ENCODE results near the gene SPOCK1. TPM values are rescaled to one million over a fixed set of nuclear protein-coding genes. Genes with fewer than 3 reads are reported as not detected.

Gene SPOCK1
- total RNA-seq, 1 donor: 231 TPM

- TF ChIP-seq, protein P1, sequence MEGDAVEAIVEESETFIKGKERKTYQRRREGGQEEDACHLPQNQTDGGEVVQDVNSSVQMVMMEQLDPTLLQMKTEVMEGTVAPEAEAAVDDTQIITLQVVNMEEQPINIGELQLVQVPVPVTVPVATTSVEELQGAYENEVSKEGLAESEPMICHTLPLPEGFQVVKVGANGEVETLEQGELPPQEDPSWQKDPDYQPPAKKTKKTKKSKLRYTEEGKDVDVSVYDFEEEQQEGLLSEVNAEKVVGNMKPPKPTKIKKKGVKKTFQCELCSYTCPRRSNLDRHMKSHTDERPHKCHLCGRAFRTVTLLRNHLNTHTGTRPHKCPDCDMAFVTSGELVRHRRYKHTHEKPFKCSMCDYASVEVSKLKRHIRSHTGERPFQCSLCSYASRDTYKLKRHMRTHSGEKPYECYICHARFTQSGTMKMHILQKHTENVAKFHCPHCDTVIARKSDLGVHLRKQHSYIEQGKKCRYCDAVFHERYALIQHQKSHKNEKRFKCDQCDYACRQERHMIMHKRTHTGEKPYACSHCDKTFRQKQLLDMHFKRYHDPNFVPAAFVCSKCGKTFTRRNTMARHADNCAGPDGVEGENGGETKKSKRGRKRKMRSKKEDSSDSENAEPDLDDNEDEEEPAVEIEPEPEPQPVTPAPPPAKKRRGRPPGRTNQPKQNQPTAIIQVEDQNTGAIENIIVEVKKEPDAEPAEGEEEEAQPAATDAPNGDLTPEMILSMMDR (IDR thresholded peaks at IDR 0.05; ENCODE audit: extremely low read depth, low read depth, low read length): no peak
- H3K4me3 ChIP-seq (ENCODE audit: insufficient read depth, low read length): no peak overlapping the region
- no peak overlapping the region for H3K4me2 ChIP-seq (ENCODE audit: insufficient read depth, low read length)
- peaks cover 16% of the 10 kb centered on the region for H3K4me1 ChIP-seq (ENCODE audit: insufficient read depth, low read length)
- no peaks in the 10 kb centered on the region for H4K20me1 ChIP-seq (ENCODE audit: insufficient read depth, low read length)
- H3K79me2 ChIP-seq (ENCODE audit: insufficient read depth, low read length): no peaks in the 10 kb centered on the region
- peaks cover 19% of the 10 kb centered on the region for H3K36me3 ChIP-seq (ENCODE audit: insufficient read depth, low read length)
- H2AFZ ChIP-seq (ENCODE audit: low read length): no peak overlapping the region
- H3K27ac ChIP-seq (ENCODE audit: low read depth, low read length): no peak overlapping the region
- no peak for DNase-seq (ENCODE audit: insufficient read length, low spot score, missing footprints)
- H3K9me3 ChIP-seq (ENCODE audit: low read depth, low read length): no peaks in the 10 kb centered on the region
- H3K27me3 ChIP-seq (ENCODE audit: insufficient read depth, low read length): no peaks in the 10 kb centered on the region
Measured at GRCh38 chr5:137113161-137113560, 386.0 kb downstream of the SPOCK1 start.

DNA sequence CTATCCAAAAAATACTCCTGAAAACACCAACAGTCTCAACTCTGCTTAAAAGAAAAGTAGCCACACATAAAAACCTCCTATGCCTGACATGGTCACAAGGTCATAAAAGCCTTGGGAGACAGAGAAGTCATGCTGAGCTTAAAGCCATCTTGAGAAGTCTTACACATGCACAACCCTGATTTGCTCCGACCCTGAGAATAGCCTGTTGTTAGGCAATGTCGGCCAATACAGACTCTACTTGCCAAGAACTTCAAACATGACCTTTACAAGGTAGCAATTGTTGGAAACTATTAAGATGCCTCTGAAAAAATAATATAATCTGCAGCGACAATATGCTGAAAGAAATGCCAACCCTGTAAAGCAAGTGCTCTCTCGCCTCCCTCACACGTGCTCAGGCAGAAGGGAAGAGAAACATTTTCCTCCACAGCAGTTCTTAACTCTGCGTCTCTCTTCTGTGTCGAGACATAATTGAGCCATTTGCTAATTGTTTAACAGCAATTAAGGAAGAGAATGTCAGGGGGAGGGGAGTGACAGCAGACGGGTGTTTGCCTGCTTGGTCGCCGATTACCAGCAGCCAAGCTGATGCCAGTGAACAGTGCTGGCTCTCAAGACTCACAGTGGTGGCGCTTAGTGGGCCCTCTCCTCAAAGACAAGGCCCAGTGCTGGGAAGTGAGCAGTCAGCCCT lies 393.6 kb downstream of the SPOCK1 start:
- no peaks in the 10 kb centered on the region for H3K9me3 ChIP-seq (ENCODE audit: low read depth, low read length)
- no peaks in the 10 kb centered on the region for H3K4me1 ChIP-seq (ENCODE audit: insufficient read depth, low read length)
- H3K27ac ChIP-seq (ENCODE audit: low read depth, low read length): no peak overlapping the region
- H3K36me3 ChIP-seq (ENCODE audit: insufficient read depth, low read length): peaks cover under 1% of the 10 kb centered on the region
- no peaks in the 10 kb centered on the region for H3K79me2 ChIP-seq (ENCODE audit: insufficient read depth, low read length)
- no peaks in the 10 kb centered on the region for H3K27me3 ChIP-seq (ENCODE audit: insufficient read depth, low read length)
- no peak overlapping the region for H3K4me3 ChIP-seq (ENCODE audit: insufficient read depth, low read length)
- H4K20me1 ChIP-seq (ENCODE audit: insufficient read depth, low read length): peaks cover 2% of the 10 kb centered on the region
- H3K4me2 ChIP-seq (ENCODE audit: insufficient read depth, low read length): no peak overlapping the region
- DNase-seq (ENCODE audit: insufficient read length, low spot score, missing footprints): no peak
- TF ChIP-seq, protein P1 (IDR thresholded peaks at IDR 0.05; ENCODE audit: extremely low read depth, low read depth, low read length): no peak
- H2AFZ ChIP-seq (ENCODE audit: low read length): no peak overlapping the region

- Histone ChIP-seq H3K79me2 (ENCODE audit: insufficient read depth, low read length) (no peaks in the 10 kb centered on the region), H3K36me3 (ENCODE audit: insufficient read depth, low read length) (no peaks in the 10 kb centered on the region), H3K4me3 (ENCODE audit: insufficient read depth, low read length) (no peak overlapping the region), H3K27me3 (ENCODE audit: insufficient read depth, low read length) (no peaks in the 10 kb centered on the region), H2AFZ (ENCODE audit: low read length) (no peak overlapping the region), H3K4me1 (ENCODE audit: insufficient read depth, low read length) (peaks cover 10% of the 10 kb centered on the region), H4K20me1 (ENCODE audit: insufficient read depth, low read length) (peaks cover 17% of the 10 kb centered on the region), H3K27ac (ENCODE audit: low read depth, low read length) (no peak overlapping the region), H3K4me2 (ENCODE audit: insufficient read depth, low read length) (no peak overlapping the region), H3K9me3 (ENCODE audit: low read depth, low read length) (no peaks in the 10 kb centered on the region)
- TF ChIP-seq, protein P1 (IDR thresholded peaks at IDR 0.05; ENCODE audit: extremely low read depth, low read depth, low read length): no peak
- DNase-seq (ENCODE audit: insufficient read length, low spot score, missing footprints): no peak
Measured at GRCh38 chr5:137101544-137101943, 397.6 kb downstream of the SPOCK1 start.

DNA sequence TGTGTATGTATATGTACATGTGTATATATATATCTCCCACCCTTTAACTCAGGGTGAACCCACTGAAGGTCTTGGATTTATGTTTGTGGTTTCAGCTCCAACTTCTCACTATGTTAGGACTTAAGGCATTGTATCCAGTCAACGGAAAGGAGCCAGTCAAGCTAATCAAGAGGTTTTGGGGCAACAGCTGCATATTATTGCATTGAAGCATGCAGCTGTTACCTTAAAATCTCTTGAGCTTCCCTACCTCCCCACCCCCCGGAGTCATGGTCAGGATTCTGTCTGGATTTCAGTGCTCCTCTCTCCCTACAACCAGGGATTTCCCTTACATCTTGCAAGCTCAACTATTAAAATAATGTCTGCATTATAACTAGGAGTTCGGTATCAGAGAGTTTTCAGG lies 399.5 kb downstream of the SPOCK1 start:
- no peaks in the 10 kb centered on the region for H3K79me2 ChIP-seq (ENCODE audit: insufficient read depth, low read length)
- TF ChIP-seq, protein P1 (IDR thresholded peaks at IDR 0.05; ENCODE audit: extremely low read depth, low read depth, low read length): no peak
- no peak overlapping the region for H2AFZ ChIP-seq (ENCODE audit: low read length)
- no peaks in the 10 kb centered on the region for H3K9me3 ChIP-seq (ENCODE audit: low read depth, low read length)
- peaks cover 20% of the 10 kb centered on the region for H4K20me1 ChIP-seq (ENCODE audit: insufficient read depth, low read length)
- H3K4me3 ChIP-seq (ENCODE audit: insufficient read depth, low read length): no peak overlapping the region
- DNase-seq (ENCODE audit: insufficient read length, low spot score, missing footprints): no peak
- no peaks in the 10 kb centered on the region for H3K27me3 ChIP-seq (ENCODE audit: insufficient read depth, low read length)
- peaks cover 17% of the 10 kb centered on the region for H3K4me1 ChIP-seq (ENCODE audit: insufficient read depth, low read length)
- no peak overlapping the region for H3K4me2 ChIP-seq (ENCODE audit: insufficient read depth, low read length)
- no peaks in the 10 kb centered on the region for H3K36me3 ChIP-seq (ENCODE audit: insufficient read depth, low read length)
- H3K27ac ChIP-seq (ENCODE audit: low read depth, low read length): no peak overlapping the region
